WI38 (cell line): ENCODE data around the gene PTPA.

Experiments used
- H3K4me3 ChIP-seq: 2 replicates; pipeline ENCODE4 v1.5.1; 2011; ENCODE audit warnings: low read depth, mild to moderate bottlenecking, control low read depth, low read length
- CTCF ChIP-seq: IDR thresholded peaks from 2 replicates; pipeline ENCODE4 v1.5.1; 2012; ENCODE audit warnings: low read depth, mild to moderate bottlenecking, control low read depth, low read length

The PTPA gene

GRCh38 chr9:129164246-129164930 is 53.2 kb downstream of the PTPA start:
- TF ChIP-seq CTCF: no peak
- H3K4me3 ChIP-seq: no peak overlapping the region

- H3K4me3 ChIP-seq: no peak overlapping the region
- no peak for TF ChIP-seq CTCF
These were observed 54.0 kb downstream of the PTPA start for GRCh38 chr9:129165198-129165597.

- TF ChIP-seq CTCF: no peak
These were observed 55.7 kb downstream of the PTPA start for GRCh38 chr9:129166623-129167557.

GRCh38 chr9:129170229-129170628 is 59.0 kb downstream of the PTPA start:
- no peak for TF ChIP-seq CTCF
- H3K4me3 ChIP-seq: no peak overlapping the region

More at GRCh38 chr9:129166623-129167557, 55.7 kb downstream of the PTPA start:
- peak overlapping the region; percentile 27; the same call in 1 of the 2 replicates for H3K4me3 ChIP-seq

- H3K4me3 ChIP-seq: no peak overlapping the region
- no peak for TF ChIP-seq CTCF
These were observed 61.0 kb downstream of the PTPA start for GRCh38 chr9:129171993-129172751.

- H3K4me3 ChIP-seq: no peak overlapping the region
- no peak for TF ChIP-seq CTCF
These were observed 61.6 kb downstream of the PTPA start for GRCh38 chr9:129172816-129173215.
